Measurements from ENCODE around the gene RFX5.
"Not testable (repeated sequence)": the region's sequence is repeated elsewhere in the genome, so short reads cannot be mapped to it uniquely, and the experiment has no call there.

RFX5 gene

DNA sequence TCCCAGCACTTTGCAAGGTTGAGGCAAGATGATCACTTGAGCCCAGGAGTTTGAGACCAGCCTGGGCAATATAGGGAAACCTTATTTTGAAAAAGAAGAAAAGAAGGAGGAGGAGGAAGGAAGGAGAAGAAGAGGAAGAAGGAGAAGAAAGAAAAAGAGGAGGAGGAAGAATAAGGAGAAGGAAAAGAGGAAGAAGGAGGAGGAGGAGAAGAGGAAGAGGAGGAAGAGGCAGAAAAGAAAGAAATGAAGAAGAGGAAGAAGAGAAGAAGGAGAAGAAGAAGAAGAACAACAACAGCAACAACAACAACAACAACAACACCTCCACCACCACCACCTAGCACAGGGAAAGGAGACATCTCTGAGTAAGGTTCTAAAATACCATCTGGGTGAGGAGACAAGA is 14.8 kb upstream of the RFX5 start:
- DNase-seq, result no peak

DNA sequence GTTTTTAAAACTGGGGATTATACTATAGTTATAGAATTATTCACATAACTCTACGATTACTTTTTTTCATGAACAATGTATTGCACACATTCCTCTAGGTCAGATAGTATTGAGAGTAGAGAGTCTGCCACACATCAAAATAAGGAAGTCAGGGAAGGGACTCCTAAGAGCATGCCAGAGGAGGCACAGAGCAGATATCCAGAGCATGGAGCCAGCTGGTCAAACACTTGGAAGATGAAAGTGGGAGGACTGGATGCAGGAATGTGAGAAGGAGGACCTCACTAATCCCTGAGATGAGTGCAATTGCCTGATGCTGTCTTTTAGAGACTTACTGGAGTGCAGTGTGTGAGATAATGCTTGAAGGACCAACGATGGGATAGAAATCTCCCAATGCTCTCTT is 9.6 kb upstream of the RFX5 start:
- no peak for DNase-seq

DNA sequence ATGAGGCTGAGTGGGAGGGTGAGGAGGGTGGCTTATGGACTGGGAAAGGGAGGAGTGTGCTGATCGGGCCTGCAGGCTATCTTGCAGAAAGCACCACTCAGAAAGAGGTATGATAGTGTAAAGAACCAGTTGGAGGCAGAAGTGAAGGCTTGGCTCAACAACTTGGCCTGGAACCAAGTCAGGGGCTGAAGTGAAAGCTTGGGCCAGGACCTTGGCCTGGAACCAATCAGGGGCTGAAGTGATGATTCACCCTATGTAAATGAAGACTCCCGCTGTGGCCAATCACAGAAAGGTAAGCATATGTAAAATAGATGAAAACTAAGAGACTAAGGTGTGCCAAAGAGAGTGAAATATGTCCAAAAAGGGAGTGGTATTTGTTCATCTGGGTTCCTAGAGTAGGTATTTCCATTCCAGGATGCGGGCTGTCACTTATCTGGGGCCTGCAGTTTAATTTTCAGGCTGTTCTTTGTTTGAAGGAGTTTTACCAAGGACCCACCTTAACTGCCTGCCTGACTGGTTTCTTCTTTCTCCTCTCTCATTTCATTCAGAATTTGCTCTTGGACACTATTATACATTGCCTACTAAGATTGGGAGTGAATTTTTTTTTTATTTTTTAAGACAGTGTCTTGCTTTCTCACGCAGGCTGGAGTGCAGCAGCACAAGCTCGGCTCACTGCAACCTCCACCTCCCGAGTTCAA is 5.1 kb upstream of the RFX5 start:
- DNase-seq, result no peak

- not testable (repeated sequence) for DNase-seq
Observed at GRCh38 chr1:151350323-151350722, 3.3 kb upstream of the RFX5 start.

- DNase-seq, result no peak
Observed at GRCh38 chr1:151347523-151348246, 633 bp upstream of the RFX5 start.

DNA sequence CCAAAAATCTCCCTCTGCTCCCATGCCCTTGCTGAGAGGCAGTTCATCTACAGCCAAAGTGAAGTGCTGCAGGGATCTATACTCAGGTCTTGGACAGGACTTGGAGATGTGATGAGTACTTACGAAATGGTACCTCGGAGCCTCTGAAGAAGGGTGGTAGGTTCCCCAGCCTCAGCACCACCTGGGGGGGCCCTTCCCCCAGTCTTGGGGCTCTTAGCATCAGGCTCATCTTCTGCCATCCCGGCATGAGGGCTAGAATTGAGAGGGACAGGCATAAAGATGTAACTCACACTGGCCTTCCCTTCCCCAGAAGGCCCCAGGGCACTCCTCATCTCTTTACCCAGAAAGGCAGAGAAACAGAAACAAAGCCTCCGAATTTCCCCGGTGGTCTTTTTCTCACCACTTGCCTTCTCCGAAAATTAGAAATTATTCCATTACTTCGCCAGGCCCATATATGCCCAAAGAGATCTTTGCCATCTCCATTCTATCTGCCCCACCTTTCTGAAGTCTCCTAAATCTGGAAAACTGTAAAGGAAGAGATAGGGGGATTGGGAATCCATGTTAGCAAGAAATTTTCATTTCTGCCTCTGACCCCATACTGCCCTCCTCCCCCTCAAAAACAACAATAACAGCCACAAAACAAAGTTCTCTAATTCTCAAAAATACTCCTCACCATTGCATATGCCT is 827 bp downstream of the RFX5 start:
- DNase-seq, result no peak

DNA sequence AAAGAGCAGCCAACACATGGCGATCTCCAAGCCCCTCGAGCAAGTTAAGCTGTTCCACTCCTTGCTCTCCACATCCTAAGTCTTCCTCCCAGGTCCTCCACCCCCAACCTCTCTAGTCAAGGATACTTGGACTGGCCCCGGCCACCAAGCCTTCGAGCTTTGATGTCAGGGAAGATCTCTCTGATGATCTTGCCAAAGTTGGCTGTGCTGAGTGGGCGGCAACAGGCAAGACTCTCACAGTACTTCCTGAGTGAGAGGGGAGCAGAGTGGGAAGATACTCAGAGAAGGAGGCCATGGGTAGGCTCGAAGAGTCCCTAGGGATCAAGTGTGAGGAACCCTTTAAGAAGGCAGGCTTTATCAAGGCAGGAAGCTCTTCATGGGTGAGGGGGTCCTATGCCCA is 2.8 kb downstream of the RFX5 start:
- DNase-seq, result no peak

GRCh38 chr1:151343587-151343986 is 3.5 kb downstream of the RFX5 start:
- DNase-seq, result no peak

DNA sequence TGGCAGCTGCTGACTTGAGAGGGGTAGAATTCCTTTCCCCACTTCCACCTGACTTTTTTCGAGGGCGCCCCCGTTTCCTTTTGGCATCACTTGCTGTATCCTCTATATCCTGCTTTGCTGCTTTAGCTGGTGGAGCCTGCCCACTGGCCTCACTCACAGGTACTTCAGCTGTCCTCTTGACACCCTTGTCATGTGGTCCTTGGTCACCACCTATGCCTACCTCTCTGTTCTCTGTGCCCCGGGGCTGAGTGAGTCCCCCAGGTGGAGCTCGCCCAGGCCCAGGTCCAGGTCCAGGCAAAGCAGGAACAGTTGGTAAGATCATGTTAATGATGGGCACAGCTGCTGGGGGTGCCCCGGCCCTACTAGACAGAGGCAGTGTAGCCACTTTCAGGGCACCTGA is 4.5 kb downstream of the RFX5 start:
- no peak for DNase-seq

DNA sequence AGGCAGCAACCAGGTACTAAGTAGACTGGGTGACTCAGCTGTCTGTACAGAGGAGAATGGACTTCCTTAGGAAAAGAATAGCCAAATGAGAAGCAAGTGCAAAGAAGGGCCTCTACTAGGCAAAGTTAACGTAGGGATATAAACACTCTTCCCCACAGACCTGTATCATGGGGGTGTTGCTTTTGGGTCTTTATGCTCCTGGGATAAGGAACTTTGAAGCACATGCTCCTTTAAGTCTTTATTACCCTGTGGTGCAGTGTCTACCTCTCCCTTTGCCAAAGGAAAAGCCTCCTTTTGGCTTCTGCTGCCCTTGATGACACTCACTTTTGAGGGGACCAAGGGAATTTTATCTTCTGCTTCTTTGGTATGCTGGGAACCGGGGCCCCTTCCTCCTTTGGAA is 5.0 kb downstream of the RFX5 start:
- no peak for DNase-seq

GRCh38 chr1:151340870-151341754 is 5.9 kb downstream of the RFX5 start:
- DNase-seq, result no peak

DNA sequence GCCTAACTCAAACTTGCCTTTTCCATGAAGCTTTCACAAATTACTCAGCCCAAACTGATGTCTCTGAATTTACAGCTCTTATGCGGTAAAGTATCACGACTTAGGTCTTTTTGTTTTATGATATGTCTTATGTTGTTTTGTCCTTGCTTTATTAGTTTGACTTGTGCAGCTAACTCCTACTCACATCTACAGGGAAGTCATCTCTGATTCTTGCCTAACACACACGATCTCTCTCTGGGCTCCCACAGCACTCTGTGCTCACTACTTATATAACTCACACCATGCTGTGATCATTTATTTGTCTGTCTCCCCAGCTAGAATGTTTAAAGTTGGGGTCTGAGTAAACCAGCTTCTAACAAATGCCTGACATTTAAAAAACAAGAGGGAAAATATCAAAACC is 10.5 kb downstream of the RFX5 start:
- no peak for DNase-seq

DNA sequence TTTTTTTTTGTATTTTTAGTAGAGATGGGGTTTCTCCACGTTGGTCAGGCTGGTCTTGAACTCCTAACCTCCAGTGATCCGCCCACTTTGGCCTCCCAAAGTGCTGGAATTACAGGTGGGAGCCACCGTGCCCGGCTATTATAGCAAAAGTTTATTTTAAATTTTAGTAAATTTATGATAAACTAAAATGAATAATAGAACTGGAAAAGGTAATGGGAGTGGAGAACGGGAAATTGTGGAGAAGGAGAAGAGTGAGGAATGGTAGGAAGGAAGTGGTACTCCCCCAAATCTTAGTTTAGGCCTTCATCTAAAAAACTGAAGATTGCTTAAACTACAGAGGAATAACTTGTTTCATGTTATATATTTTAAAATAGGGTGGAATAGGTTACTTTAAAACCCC is 12.2 kb downstream of the RFX5 start:
- DNase-seq, result no peak

- DNase-seq, result no peak
Observed at GRCh38 chr1:151327903-151328674, 19.0 kb downstream of the RFX5 start.

DNA sequence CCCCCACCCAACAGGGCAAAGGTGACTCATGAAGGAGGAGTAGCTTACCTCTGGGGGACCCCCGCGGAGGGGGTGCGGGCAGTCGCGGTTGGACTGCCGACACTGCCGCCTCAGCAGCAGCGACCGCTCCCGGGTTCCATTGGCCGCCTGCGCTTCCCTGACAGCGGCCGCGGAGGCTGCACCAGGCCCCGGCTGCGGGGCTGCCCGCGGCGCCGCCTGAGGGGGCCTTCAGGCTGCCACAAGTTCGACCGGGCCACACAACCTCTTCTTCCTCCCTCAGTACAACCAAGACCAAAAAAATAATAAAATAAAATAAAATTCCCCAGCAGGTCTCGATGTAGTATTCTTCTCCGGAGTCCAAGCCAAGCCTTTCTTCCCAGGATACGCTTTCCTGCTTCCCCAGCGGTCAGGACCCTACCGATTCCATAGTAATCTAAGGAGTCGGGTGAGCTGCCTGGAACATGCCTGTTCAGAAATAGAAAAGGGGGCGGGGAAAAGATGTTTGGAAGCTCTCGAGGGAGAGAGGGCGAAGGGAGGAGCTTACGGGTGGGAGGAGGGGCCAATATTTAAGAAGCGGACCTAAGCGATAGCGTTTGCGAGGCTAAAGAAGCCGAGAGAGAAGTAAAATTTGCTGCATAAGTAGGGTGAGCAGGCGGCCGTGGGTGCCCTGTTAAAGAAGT is 19.7 kb downstream of the RFX5 start, which contains the start of gene PI4KB:
Gene PI4KB, minus strand, starts transcription at position 194 of the 680 bp plus-strand sequence. CDS start 10,935 bp downstream, outside the sequence.
- DNase-seq, result peak; percentile 83

GRCh38 chr1:151326619-151327222 is 20.3 kb downstream of the RFX5 start:
- no peak for DNase-seq

- no peak for DNase-seq
Observed at GRCh38 chr1:151325646-151326429, 21.2 kb downstream of the RFX5 start.

GRCh38 chr1:151325231-151325630 is 21.8 kb downstream of the RFX5 start:
- no peak for DNase-seq

GRCh38 chr1:151324390-151324930 is 22.6 kb downstream of the RFX5 start:
- no peak for DNase-seq

DNA sequence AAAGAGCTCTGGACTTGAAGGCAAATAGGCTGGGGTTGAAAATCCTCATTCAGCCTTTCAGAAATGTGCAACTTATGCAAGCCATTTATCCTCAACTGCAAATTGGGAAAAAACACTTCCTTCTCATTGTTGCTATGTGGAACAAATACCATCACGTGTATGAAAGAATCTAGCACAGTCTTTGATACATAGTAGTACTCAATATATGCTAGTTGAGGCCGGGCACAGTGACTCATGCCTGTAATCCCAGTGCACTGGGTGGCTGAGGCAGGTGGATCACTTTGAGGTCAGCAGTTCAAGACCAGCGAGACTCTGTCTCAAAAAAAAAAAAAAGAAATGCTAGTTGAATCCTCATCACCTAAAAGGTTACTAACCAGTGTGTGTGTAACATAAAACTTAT is 28.1 kb downstream of the RFX5 start:
- DNase-seq, result no peak

Data from activated CD4-positive, CD25-positive, alpha-beta regulatory T cell treated with anti-CD3 and anti-CD28 coated beads, Interleukin-2, amount 50 U/mL, for 72 hours (primary cell).